ENCODE data around the gene HOXA13. TPM values are rescaled to one million over a fixed set of nuclear protein-coding genes. Genes with fewer than 3 reads are reported as not detected.
A peak's percentile ranks its signal among the peaks of the same experiment; 100 is the strongest.

The HOXA13 gene
- total RNA-seq: under 1 TPM in 2 of 3 donors, not detected in 1; 0.16 to 0.33 TPM

DNA sequence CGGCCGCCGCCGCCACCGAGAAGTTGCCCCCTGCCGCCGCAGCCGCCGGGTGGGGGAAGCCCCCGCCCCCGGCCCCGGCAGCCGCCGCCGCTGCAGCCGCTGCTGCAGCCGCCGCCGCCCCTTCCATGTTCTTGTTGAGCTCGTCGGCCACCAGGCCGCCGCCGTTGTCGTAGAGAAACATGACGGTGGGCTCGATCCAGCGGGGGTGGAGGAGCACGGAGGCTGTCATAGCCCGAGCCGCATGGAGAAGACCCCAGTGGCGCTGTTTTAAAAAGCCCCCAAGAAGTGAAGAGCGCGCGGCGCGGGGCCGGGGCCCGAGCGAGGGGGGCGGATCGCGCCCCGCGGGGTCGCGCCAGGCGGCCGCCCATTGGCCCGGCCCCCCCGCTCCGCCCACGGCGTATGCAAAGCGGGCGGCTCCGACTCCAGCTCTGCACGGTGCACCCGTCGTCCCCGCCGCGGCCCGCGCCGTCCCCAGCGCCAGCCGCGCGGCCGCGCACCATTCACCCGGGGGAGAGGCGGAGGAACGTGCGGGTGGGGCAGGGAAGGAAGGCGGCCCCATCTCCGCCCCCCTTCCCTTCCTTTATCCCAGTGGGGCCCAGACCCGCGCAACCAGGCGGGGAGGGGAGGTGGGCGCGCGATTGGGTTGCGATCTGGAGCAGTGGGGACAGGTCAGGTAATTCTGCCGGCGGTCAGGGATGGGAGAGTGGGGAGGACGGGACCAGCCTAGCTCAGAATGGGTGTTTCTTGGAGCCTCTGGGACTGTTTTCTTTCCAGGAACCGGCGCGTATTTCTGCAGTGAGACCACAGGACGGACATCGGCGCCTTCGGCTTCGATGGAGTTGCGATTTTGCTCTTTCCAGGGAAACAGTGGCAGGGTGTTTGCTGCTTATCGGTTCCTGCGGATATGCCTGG is at the start of gene HOXA13:
HOXA13 (minus strand) TSS at position 243 of the 912 bp plus-strand sequence; CDS start at position 229, 14 bp downstream.
- DNase-seq (ENCODE audit: low spot score in 2 of 2): no peak
- Histone ChIP-seq H3K4me1 (peaks cover 6 to 11% of the 10 kb centered on the region in 2 donors), H3K4me3 (peak within 1 kb of the TSS; percentile 43 to 69 (median 45)), H3K36me3 (no peaks in the 10 kb centered on the region), H3K9me3 (no peaks in the 10 kb centered on the region), H3K27ac (no peak within 1 kb of the TSS), H3K27me3 (peaks cover 24 to 97% of the 10 kb centered on the region in 2 donors)
- no peak for TF ChIP-seq POLR2A (IDR thresholded peaks at IDR 0.05)
- TF ChIP-seq, protein P1, sequence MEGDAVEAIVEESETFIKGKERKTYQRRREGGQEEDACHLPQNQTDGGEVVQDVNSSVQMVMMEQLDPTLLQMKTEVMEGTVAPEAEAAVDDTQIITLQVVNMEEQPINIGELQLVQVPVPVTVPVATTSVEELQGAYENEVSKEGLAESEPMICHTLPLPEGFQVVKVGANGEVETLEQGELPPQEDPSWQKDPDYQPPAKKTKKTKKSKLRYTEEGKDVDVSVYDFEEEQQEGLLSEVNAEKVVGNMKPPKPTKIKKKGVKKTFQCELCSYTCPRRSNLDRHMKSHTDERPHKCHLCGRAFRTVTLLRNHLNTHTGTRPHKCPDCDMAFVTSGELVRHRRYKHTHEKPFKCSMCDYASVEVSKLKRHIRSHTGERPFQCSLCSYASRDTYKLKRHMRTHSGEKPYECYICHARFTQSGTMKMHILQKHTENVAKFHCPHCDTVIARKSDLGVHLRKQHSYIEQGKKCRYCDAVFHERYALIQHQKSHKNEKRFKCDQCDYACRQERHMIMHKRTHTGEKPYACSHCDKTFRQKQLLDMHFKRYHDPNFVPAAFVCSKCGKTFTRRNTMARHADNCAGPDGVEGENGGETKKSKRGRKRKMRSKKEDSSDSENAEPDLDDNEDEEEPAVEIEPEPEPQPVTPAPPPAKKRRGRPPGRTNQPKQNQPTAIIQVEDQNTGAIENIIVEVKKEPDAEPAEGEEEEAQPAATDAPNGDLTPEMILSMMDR (IDR thresholded peaks at IDR 0.05): no peak
- intact Hi-C loops (cut with DNase I; ENCODE audit: low total_unique reads): no loop called here

DNA sequence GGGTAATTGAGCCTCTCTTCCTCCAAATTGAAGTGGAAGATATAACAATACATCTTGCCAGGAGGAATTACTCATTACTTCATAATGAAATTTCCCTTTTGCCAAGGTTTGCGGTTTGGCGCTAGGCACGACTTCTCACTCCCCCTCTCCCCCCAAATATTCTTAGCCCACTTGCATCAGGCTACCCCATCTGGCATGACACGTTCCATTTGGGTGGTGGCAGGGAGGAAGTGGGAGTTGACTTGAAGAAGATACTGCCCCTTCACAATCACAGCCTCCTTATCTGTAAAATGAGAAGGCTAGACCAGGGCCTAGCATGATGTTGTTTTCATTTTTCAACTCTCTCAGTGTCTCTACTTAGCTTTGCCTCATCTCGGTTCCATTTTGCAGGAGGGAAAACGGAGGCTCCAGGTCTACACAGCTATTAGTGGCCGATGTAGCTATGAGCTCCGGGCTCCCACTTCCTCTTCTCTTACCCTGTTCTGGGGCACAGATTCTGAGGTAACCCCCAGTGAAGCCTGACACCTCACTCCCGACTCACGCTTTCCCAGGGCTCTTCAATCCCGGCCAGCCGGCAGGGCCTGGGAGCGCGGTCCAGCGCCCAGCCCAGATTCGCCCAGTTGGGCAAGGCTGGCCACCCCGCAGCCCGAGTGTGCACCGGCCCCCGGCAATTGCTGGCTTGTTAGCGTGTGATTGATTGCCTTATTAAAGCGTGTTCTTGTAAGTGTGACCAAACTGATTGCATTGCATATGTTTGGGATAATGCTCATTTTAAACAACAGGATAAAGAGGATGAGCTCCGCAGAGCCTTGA is 49.2 kb upstream of the HOXA13 start:
- H3K9me3 ChIP-seq: no peaks in the 10 kb centered on the region
- H3K36me3 ChIP-seq: no peaks in the 10 kb centered on the region
- peaks cover 13 to 92% of the 10 kb centered on the region in 2 donors for H3K27me3 ChIP-seq
- intact Hi-C loops (cut with DNase I; ENCODE audit: low total_unique reads): no loop called here
- DNase-seq (ENCODE audit: low spot score in 2 of 2): no peak
- peaks cover 8 to 10% of the 10 kb centered on the region in 2 donors for H3K4me1 ChIP-seq
- no peak overlapping the region for H3K27ac ChIP-seq
- H3K4me3 ChIP-seq: no peak overlapping the region
- TF ChIP-seq POLR2AphosphoS5 (IDR thresholded peaks at IDR 0.05): no peak
- TF ChIP-seq, protein P1 (IDR thresholded peaks at IDR 0.05): no peak
- no peak for TF ChIP-seq POLR2A (IDR thresholded peaks at IDR 0.05)

DNA sequence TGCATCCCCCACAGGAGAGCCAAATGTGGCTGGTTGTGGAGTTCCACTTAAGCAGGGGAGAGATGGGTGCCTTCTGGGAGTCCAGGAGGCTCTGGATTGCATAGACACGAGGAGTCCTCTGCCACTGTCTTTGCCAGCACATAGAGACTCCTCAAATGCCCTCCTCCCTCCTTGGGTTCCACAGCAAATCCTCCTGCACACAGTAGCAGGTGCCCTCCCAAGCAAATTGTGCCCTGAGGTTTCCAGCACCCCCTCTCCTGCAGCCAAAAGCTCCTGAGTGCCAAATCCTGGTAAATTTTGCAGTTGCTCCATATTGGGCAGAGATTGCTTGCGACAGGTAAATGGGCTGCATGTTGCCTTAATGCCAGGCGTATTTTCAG is 48.5 kb upstream of the HOXA13 start:
- DNase-seq (ENCODE audit: low spot score in 2 of 2): no peak
- peaks cover 8 to 10% of the 10 kb centered on the region in 2 donors for H3K4me1 ChIP-seq
- no peak overlapping the region for H3K27ac ChIP-seq
- no peaks in the 10 kb centered on the region for H3K9me3 ChIP-seq
- intact Hi-C loops (cut with DNase I; ENCODE audit: low total_unique reads): no loop called here
- no peak overlapping the region for H3K4me3 ChIP-seq
- H3K27me3 ChIP-seq: peaks cover 13 to 99% of the 10 kb centered on the region in 2 donors
- TF ChIP-seq POLR2AphosphoS5 (IDR thresholded peaks at IDR 0.05) (no peak), POLR2A (IDR thresholded peaks at IDR 0.05) (no peak)
- TF ChIP-seq, protein P1 (IDR thresholded peaks at IDR 0.05): no peak
- no peaks in the 10 kb centered on the region for H3K36me3 ChIP-seq

DNA sequence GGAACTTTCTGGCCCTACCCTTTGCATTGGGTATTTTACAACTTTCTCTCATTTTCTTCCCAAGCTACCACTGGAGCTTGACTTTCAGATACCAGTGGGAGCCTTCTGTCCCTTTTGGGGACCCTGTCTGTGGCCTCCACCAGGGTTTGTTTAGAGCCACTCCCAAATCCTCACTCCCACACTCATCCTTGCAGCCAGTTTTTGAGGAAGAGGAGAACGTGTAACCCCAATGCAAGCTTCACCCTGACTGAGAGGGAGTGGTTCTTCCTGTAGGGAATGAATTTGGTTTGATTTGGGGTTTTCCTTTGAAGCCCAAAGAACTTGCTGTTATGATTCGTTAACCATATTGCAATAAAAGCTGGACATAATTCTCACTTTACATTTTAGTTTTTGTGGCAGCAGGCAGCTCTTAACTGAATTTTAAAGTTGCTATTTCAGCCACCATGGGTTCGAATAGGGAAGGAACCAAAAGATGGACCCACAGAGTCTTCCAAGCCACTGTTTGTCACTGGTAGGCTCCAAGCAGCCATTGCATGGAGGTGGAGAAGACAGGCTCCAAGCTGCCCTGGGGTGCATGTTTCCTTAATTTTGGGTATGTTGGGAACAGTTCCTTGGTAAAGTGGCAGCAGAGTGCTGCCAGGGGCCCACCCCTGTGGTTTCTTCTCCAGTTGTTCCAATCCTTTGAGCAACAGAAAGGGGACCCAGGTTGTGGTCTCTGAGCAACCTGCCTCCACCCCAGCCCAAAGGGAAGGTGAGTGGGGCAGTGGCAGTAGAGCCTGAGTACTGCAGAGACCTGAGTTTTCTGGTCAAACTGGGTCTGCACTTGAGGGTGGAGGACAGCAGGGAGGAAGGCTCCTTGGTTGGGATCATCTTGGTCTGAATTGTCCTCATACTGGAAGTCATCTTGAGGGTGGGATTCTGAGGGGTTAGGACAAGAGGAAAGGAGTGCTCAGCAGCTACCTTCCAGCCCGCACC is 47.8 kb upstream of the HOXA13 start:
- intact Hi-C loops (cut with DNase I; ENCODE audit: low total_unique reads): no loop called here
- Histone ChIP-seq H3K27ac (no peak overlapping the region), H3K4me3 (no peak overlapping the region), H3K36me3 (no peaks in the 10 kb centered on the region), H3K4me1 (peaks cover 8 to 14% of the 10 kb centered on the region in 2 donors), H3K27me3 (peaks cover 19 to 100% of the 10 kb centered on the region in 2 donors), H3K9me3 (no peaks in the 10 kb centered on the region)
- TF ChIP-seq POLR2AphosphoS5 (IDR thresholded peaks at IDR 0.05): no peak
- TF ChIP-seq, protein P1 (IDR thresholded peaks at IDR 0.05): no peak
- TF ChIP-seq POLR2A (IDR thresholded peaks at IDR 0.05): no peak
- DNase-seq (ENCODE audit: low spot score in 2 of 2): no peak

Data from breast epithelium (tissue), 4 donors.